GM12878 (cell line): Measurements from ENCODE around the gene FOXP1.

Source experiments
- SP1 ChIP-seq: IDR thresholded peaks from one replicate; pipeline ENCODE4 v1.6.1; 2011; ENCODE audit warnings: low read depth, low read length
- TF ChIP-seq, protein P1 (sequence below), 3 experiments: IDR thresholded peaks in 2 of 3; conservative IDR thresholded peaks in 1 of 3; 2 replicates each; pipeline ENCODE4 v1.5.1; 2011; ENCODE audit warnings: low read depth in 3 of 3, low read length in 3 of 3, mild to moderate bottlenecking in 3 of 3, control low read depth in 2 of 3, moderate library complexity in 2 of 3, inconsistent platforms in 1 of 3, mixed read lengths in 1 of 3; ENCODE audit not compliant: control insufficient read depth in 2 of 3, insufficient read depth in 1 of 3; ENCODE audit errors: extremely low read depth in 1 of 3

DNA sequence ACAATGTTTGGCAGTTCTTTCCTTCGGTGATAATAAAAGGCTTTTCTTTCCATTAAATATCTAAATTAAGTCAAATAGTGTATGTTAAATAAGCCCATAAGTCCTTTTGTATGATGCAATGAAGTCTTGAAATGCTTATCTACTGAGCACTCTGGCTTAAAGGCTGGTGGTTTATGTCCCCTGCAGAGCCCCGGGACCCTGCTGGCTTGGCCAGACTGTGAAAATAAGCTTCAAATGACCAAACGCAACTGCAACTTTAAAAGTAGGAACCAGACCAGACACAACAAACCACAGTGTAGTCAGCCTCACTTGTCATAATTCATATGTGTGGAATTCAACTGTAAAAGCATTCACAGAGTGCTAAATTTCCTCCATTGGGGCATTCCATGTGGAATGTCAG is 72.5 kb downstream of the FOXP1 start:
- no peak for TF ChIP-seq SP1
- TF ChIP-seq, protein P1, sequence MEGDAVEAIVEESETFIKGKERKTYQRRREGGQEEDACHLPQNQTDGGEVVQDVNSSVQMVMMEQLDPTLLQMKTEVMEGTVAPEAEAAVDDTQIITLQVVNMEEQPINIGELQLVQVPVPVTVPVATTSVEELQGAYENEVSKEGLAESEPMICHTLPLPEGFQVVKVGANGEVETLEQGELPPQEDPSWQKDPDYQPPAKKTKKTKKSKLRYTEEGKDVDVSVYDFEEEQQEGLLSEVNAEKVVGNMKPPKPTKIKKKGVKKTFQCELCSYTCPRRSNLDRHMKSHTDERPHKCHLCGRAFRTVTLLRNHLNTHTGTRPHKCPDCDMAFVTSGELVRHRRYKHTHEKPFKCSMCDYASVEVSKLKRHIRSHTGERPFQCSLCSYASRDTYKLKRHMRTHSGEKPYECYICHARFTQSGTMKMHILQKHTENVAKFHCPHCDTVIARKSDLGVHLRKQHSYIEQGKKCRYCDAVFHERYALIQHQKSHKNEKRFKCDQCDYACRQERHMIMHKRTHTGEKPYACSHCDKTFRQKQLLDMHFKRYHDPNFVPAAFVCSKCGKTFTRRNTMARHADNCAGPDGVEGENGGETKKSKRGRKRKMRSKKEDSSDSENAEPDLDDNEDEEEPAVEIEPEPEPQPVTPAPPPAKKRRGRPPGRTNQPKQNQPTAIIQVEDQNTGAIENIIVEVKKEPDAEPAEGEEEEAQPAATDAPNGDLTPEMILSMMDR (IDR thresholded peaks at IDR 0.05 in 2 of 3, conservative IDR thresholded peaks at IDR 0.05 in 1 of 3; ENCODE audit: control insufficient read depth in 2 of 3, extremely low read depth in 1 of 3, insufficient read depth in 1 of 3, low read depth in 3 of 3, low read length in 3 of 3), result no peak
